HG03457 (cell line): Measurements from ENCODE around the gene OR1G1.
"Not testable (repeated sequence)": the region's sequence is repeated elsewhere in the genome, so short reads cannot be mapped to it uniquely, and the experiment has no call there.

ENCODE experiments used
- ATAC-seq: cut with Tn5 transposase; IDR thresholded peaks from one replicate; pipeline ENCODE4 v1.9.1; 2021; ENCODE audit warnings: moderate number of reproducible peaks; ENCODE audit not compliant: unreplicated experiment

OR1G1 gene

DNA sequence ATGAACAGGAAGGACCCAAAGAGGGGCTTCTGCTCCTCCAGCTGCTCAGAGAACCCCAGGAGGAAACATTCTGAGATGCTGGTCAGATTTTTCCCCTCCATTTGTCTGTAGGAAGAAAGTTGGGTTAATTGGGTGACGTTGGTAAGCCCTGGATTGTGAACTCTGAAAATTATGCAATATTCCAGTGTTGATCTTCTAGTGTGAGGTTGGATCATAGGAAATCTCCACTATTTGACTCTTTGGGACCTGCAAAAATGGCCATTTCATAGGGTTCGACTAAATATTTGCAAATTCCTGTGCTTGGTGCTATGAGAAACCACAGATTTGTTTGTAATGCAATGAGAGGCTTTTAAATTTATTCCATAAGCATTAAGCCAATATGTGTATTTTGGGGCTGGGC lies at the start of gene OR1G1:
OR1G1 (minus strand) TSS at position 101 of the 400 bp plus-strand sequence; CDS start at position 101, 0 bp downstream.
- ATAC-seq, result no peak

DNA sequence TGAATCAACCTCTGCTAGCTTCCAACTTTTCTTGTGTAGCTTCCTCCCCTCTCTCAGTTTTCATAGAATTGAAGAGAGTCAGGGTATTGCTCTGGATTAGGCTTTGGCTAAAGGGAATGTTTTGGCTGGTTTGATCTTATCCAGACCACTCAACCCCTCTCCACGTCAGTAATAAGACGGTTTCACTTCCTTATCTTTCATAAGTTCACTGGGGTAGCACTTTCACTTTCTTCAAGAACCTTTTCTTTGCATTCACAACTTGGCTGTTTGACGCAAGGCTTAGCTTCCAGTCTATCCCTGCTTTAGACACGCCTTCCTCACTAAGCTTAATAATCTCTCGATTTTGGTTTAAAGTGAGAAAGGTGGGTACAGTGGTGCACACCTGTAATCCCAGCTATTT lies 40.2 kb upstream of the OR1G1 start:
- no peak for ATAC-seq

DNA sequence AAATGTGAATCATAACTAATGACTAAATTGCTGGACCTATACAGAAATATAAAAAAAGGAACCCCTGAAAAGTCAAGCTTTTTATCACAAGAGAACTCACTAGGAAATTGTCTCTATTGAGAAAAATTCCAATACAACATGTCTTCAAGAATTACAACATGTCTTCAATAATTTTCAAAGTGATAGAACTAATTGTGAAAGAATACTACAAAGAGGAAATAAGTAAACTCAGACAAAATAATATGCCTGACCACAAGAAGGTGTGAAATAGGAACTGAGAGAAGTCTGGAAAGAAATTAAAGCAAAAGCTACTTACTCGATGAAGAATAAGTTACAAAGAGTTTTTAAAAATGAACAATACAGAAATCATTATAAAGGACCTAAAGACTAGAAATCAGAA lies 29.9 kb upstream of the OR1G1 start:
- no peak for ATAC-seq

DNA sequence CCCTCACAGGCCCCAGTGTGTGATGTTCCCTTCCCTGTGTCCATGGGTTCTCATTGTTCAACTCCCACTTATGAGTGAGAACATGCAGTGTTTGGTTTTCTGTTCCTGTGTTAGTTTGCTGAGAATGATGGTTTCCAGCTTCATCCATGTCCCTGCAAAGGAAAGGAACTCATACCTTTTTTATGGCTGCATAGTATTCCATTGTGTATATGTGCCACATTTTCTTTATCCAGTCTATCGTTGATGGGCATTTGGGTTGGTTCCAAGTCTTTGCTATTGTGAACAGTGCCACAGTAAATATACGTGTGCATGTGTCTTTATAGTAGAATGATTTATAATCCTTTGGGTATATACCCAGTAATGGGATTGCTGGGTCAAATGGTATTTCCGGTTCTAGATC lies 10.1 kb upstream of the OR1G1 start:
- not testable (repeated sequence) for ATAC-seq

DNA sequence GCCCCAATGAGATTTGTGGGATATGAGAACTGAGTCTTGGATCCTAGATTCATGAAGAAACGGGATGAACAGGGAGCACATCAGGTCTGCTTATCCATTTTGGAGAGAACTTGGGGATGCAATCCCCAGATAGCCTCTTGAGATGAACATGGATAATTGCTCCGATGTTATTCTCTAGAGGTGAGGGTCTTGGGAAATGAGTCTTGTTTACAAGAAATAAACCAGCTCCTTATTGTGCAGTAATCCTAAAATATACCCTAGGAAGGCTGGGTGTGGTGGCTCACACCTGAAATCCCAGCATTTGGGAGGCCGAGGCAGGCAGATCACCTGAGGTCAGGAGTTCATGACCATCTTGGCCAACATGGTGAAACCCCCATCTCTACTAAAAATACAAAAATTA lies 23.0 kb downstream of the OR1G1 start, which contains the start of gene OR1D2:
OR1D2 (minus strand) TSS at position 101 of the 400 bp plus-strand sequence. CDS start 11,426 bp downstream, outside the sequence.
- ATAC-seq, result no peak
